Heart left ventricle (tissue), 16 donors: ENCODE measurements around the gene CDC7. TPM values are rescaled to one million over a fixed set of nuclear protein-coding genes. Genes with fewer than 3 reads are reported as not detected.

Experiments
- ATAC-seq, 4 donors: fragments of 200-7000 bp; cut with Tn5 transposase; one replicate each; pipeline ENCODE4 v1.9.1; 2020 to 2022; ENCODE audit warnings: moderate library complexity in 4 of 4, mild to moderate bottlenecking in 3 of 4, moderate number of reproducible peaks in 1 of 4
- DNase-seq, 5 donors: peaks; one replicate each; pipeline ENCODE4 v3.0.0-alpha.2; 2020
- H3K27ac ChIP-seq, 12 donors: fragments of 200-600 bp; sonication (generic) in 4 of 12; one replicate each; pipeline versions ENCODE4 v1.5.0 to v1.8.0; 2016 to 2022; ENCODE audit warnings: mild to moderate bottlenecking in 2 of 12
- H3K27me3 ChIP-seq, 9 donors: fragments of 200-600 bp; sonication (generic) in 2 of 9; one replicate each; pipeline versions ENCODE4 v1.5.1 to v1.8.0; 2016 to 2022; ENCODE audit warnings: mild to moderate bottlenecking in 3 of 9
- H3K36me3 ChIP-seq, 9 donors: fragments of 200-600 bp; sonication (generic) in 2 of 9; one replicate each; pipeline versions ENCODE4 v1.5.0 to v1.8.0; 2018 to 2022; ENCODE audit warnings: mild to moderate bottlenecking in 2 of 9
- H3K4me1 ChIP-seq, 12 donors: fragments of 200-600 bp; sonication (generic) in 4 of 12; one replicate each; pipeline versions ENCODE4 v1.5.0 to v1.8.0; 2016 to 2022; ENCODE audit warnings: mild to moderate bottlenecking in 3 of 12
- H3K4me3 ChIP-seq, 12 donors: fragments of 200-600 bp; sonication (generic) in 4 of 12; one replicate each; pipeline versions ENCODE4 v1.5.0 to v1.8.0; 2017 to 2022; ENCODE audit warnings: mild to moderate bottlenecking in 9 of 12, moderate library complexity in 4 of 12
- H3K9me3 ChIP-seq, 12 donors: fragments of 200-600 bp; sonication (generic) in 4 of 12; one replicate each; pipeline versions ENCODE4 v1.5.0 to v1.8.0; 2016 to 2022; ENCODE audit warnings: mild to moderate bottlenecking in 1 of 12
- POLR2A ChIP-seq, 2 donors: fragments of 450-650 bp; IDR thresholded peaks; one replicate each; pipeline ENCODE4 v1.6.1; 2017; ENCODE audit warnings: antibody characterized with exemption in 2 of 2, mild to moderate bottlenecking in 2 of 2, moderate library complexity in 2 of 2
- WGBS, 4 donors: extraction: QIAGEN DNeasy Blood & Tissue Kit in 2 of 4; methylation state at CpG; one replicate each; pipeline versions ENCODE4 v1.1.5 to v1.1.7; 2013 to 2018; 5-methylcytosine and 5-hydroxymethylcytosine counted together
- intact Hi-C, 10 donors: fragments of 100-400 bp; cut with DNase I; formaldehyde crosslinking; loops; one replicate each; pipeline versions ENCODE4 v1.11.1 to v1.14.2; 2022
- polyA plus RNA-seq, 2 donors: library from polyadenylated mRNA; stranded (reverse); fragments of 200-250 nt; gene quantifications; one replicate each; pipeline ENCODE4 v1.2.3, GENCODE V29; 2013
- total RNA-seq, 9 donors: library from RNA; depleted of rRNA in 2 of 9; stranded (reverse); fragments of >200 nt in 2 of 9; fragmentation: NEBNext Ultra II Directional in 3 of 9; extraction: Animal tissue kit (Norgen Biotek cat#: 25700) in 3 of 9; gene quantifications; one replicate each; pipeline versions ENCODE4 v1.1.0 to v1.2.4, GENCODE V29; 2016 to 2023
- TF ChIP-seq, protein P1 (sequence below), 12 donors: fragments of 200-600 bp; sonication (generic) in 4 of 12; IDR thresholded peaks; one replicate each; pipeline versions ENCODE4 v1.5.0 to v1.8.0; 2018 to 2022; ENCODE audit warnings: antibody characterized with exemption in 12 of 12, mild to moderate bottlenecking in 5 of 12
- donor health status: ischemic (EF 13 %, LVEDD 7.1; RV severe dilation, severe dysfunction).
- donor health status: healthy with polysubstance abuse.
- donor health status: DM: no; HTN: yes; CAD: no.
- donor health status: DM: no; HTN: no; CAD: no.
- donor health status: ischemic (EF 25% LVEDD 6.9; RV normal size, moderate dysfunction).
- donor health status: ischemic (EF 25% LVEDD 5.7; RV mildly dilated, moderate dysfunction).
- donor health status: healthy.
- donor health status: DM: yes; HTN: yes; CAD: no.
- donor health status: ischemic (EF 35%, LVEDD 5.7; RV mildly dilated, moderate dysfunction).
- donor health status: nonischemic (EF 11% LVEDD 7.7; RV severe dilation, severe dysfunction).
- donor health status: DM: yes; HTN: yes; CAD: no.
- donor health status: PGD.
- donor health status: ischemic (EF 29% LVEDD 5.4; RV normal size, mild dysfunction).
- donor health status: nonischemic (EF 23%, LVEDD 6.1; RV moderate dilation, normal function).

CDC7 gene
- total and polyA plus RNA-seq, 11 donors: 0.30 to 6.3 (median 0.97) TPM

DNA sequence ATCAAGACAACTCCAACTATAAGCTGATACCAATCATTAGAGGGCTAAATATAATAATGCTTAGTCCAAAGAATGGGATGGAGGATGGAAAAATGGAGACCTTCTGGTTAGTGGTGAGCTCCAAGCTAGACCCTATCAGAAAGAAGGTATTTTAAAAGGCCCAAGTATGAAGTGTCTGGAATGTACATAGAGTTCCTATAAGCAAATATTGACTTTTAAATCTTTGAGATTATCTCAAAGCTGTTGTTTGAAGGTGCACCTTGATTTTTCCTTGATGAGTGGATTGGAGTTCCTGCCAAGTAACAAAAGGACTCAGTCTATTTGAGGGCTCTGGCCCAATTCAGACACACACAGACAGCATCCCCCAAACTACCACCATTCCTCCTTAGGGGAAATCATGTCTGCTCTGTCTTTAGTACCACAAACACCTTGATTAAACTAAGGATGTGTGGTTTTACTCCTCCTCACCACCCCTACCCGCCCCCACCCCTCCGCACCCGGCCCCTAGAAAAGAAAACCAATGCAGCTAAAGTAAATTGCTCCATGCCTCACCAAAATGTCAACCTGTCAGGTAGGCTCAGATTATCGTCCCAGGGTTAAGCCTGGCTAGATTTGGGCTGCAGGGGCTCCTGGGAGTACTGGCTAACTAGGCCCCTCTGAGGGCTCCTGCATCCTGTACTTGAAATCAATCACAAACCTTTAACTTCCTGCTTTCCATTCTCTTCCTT lies 59.4 kb downstream of the CDC7 start:
- H3K27me3 ChIP-seq: no peaks in the 10 kb centered on the region
- DNase-seq (no peak), ATAC-seq (no peak)
- WGBS, 4 donors: 80 to 88% (median 85%) methylated on average over 4 of the region's 4 CpGs
- H3K4me3 ChIP-seq: no peak overlapping the region
- peaks cover 0 to 8% (median 0%) of the 10 kb centered on the region in 12 donors for H3K9me3 ChIP-seq
- TF ChIP-seq, protein P1, sequence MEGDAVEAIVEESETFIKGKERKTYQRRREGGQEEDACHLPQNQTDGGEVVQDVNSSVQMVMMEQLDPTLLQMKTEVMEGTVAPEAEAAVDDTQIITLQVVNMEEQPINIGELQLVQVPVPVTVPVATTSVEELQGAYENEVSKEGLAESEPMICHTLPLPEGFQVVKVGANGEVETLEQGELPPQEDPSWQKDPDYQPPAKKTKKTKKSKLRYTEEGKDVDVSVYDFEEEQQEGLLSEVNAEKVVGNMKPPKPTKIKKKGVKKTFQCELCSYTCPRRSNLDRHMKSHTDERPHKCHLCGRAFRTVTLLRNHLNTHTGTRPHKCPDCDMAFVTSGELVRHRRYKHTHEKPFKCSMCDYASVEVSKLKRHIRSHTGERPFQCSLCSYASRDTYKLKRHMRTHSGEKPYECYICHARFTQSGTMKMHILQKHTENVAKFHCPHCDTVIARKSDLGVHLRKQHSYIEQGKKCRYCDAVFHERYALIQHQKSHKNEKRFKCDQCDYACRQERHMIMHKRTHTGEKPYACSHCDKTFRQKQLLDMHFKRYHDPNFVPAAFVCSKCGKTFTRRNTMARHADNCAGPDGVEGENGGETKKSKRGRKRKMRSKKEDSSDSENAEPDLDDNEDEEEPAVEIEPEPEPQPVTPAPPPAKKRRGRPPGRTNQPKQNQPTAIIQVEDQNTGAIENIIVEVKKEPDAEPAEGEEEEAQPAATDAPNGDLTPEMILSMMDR (IDR thresholded peaks at IDR 0.05): no peak
- no peak for TF ChIP-seq POLR2A (IDR thresholded peaks at IDR 0.05)
- H3K4me1 ChIP-seq: peaks cover 0 to 25% (median 0%) of the 10 kb centered on the region in 12 donors
- H3K27ac ChIP-seq: peak overlapping the region in 1 of 12 donors; percentile 23
- intact Hi-C loops: loop anchor here in 1 of 10 donors (10.0 kb wide), 1 partner anchor 325 kb away; the partner anchor contains the start of gene TGFBR3
- H3K36me3 ChIP-seq: no peaks in the 10 kb centered on the region

DNA sequence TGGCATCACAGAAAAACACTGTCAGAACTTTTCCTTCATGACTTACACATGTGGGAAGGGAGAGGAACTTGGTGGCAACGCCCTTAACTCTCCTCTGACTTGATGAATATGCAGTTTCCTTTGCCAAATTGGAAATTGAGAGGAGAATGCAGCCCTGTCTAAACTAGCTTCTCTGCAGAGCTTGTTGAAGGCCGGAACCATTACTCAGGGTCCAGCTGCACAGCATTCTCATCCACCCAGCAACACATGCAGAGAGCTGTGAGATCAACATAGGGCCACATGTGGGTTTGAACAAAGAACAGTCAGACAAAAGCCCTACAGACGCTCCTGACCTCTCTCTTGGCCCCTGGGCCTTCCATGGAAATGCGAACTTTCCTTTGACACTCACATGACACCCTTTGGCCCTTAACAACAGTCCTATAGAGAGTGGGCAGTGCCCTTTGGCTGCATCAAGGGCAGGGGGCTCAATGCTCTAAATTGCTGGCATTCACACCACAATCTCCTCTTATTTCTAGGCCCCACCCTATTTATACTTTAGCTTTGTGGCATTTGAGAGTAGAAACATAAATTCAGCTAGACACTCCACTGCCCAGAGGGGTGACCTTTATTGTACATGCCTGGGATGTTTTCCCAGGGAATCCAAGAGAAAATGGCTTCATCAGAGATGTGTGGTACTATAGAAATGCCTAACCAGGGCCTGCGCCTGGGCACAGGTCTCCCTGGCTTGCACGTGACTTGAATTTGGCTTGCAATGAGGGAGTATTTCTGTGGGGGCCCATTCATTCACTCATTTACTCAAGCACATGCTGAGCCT lies 64.4 kb downstream of the CDC7 start:
- peak overlapping the region in 5 of 12 donors; percentile 31 to 65 (median 48) for H3K27ac ChIP-seq
- no peaks in the 10 kb centered on the region for H3K27me3 ChIP-seq
- no peak for TF ChIP-seq POLR2A (IDR thresholded peaks at IDR 0.05)
- TF ChIP-seq, protein P1 (IDR thresholded peaks at IDR 0.05): no peak
- H3K36me3 ChIP-seq: no peaks in the 10 kb centered on the region
- H3K4me1 ChIP-seq: peaks cover 0 to 21% (median 8%) of the 10 kb centered on the region in 12 donors
- no peak overlapping the region for H3K4me3 ChIP-seq
- peaks cover 0 to 8% (median 0%) of the 10 kb centered on the region in 12 donors for H3K9me3 ChIP-seq
- intact Hi-C loops: no loop called here
- 65 to 84% (median 71%) methylated on average over 5 to 6 of the region's 6 CpGs for whole genome bisulfite sequencing, 4 donors
- DNase-seq: peak in 1 of 5 donors; percentile 39
- ATAC-seq: peak in 3 of 4 donors; percentile 53 to 60 (median 57)

DNA sequence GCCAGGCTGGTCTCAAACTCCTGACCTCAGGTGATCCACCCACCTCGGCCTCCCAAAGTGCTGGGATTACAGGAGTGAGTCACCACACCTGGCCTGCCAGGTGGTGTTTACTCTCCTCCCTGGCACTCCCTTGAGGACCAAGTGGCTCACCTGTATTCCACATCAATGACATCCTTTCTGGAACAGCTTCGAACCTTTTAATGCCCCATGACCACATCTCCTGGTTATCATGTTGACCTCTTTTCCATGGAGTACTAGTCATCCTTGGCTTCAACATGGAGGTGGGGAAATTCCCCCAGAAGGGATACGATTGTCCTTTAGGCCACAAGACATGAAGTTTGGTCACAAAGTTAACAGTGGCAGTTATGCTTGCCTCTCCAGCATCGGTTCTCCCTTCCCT lies 66.9 kb downstream of the CDC7 start:
- 83 to 93% (median 87%) methylated on average over 4 of the region's 4 CpGs for WGBS, 4 donors
- Histone ChIP-seq H3K9me3 (peaks cover 0 to 8% (median 0%) of the 10 kb centered on the region in 12 donors), H3K27ac (no peak overlapping the region), H3K4me1 (peaks cover 0 to 44% (median 20%) of the 10 kb centered on the region in 12 donors), H3K27me3 (no peaks in the 10 kb centered on the region), H3K36me3 (no peaks in the 10 kb centered on the region), H3K4me3 (no peak overlapping the region)
- intact Hi-C loops: no loop called here
- DNase-seq: no peak
- ATAC-seq: no peak
- TF ChIP-seq POLR2A (IDR thresholded peaks at IDR 0.05): no peak
- TF ChIP-seq, protein P1 (IDR thresholded peaks at IDR 0.05): no peak

DNA sequence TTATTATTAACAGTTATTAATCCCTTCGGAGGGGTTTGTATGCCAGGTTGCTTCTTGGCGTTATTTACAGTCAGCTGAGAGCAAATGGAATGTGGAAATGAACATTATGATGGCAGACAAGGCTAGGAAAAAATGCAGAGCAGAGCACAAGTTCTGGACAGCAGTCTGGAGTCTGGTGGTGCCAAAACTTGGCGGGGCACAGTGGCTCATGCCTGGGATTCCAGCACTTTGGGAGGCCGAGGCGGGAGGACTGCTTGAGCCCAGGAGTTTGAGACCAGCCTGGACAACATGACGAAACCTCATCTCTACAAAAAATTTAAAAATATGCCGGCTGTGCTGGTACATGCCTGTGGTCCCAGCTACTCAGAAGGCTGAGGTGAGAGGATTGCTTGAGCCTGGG lies 67.6 kb downstream of the CDC7 start:
- no peak for TF ChIP-seq POLR2A (IDR thresholded peaks at IDR 0.05)
- intact Hi-C loops: no loop called here
- ATAC-seq: no peak
- DNase-seq: no peak
- peak overlapping the region in 1 of 12 donors; percentile 75 for H3K27ac ChIP-seq
- no peaks in the 10 kb centered on the region for H3K27me3 ChIP-seq
- H3K4me3 ChIP-seq: no peak overlapping the region
- WGBS, 4 donors: 69 to 83% (median 74%) methylated on average over 7 of the region's 7 CpGs
- H3K4me1 ChIP-seq: peaks cover 0 to 46% (median 20%) of the 10 kb centered on the region in 12 donors
- no peaks in the 10 kb centered on the region for H3K36me3 ChIP-seq
- H3K9me3 ChIP-seq: peaks cover 0 to 8% (median 0%) of the 10 kb centered on the region in 12 donors
